K562 (cell line): Measurements from ENCODE around the gene NELL1. TPM values are rescaled to one million over a fixed set of nuclear protein-coding genes. Genes with fewer than 3 reads are reported as not detected.

Source experiments
- ATAC-seq: fragments of 200-7000 bp; cut with Tn5 transposase; 3 replicates; pipeline ENCODE4 v1.9.1; 2020; ENCODE audit warnings: moderate library complexity
- BruUV-seq: library from RNA; stranded (reverse); fragments of 400-500 nt; replicated peaks from 2 replicates; lab custom pipeline; 2021; lab: Mats Ljungman, UMichigan
- CTCF ChIA-PET: fragments of 300-600 bp; formaldehyde crosslinking; extraction: SDS; loops from one replicate; lab custom pipeline; 2021; ENCODE audit warnings: low intra/inter-chr PET ratio; lab: Yijun Ruan, JAX
- POLR2A ChIA-PET: fragments of 300-600, 350-650 bp; sonication (Branson Sonifier 250); formaldehyde crosslinking; extraction: SDS; loops from one replicate; lab custom pipeline; 2021; ENCODE audit warnings: antibody characterized with exemption, inconsistent platforms; lab: Yijun Ruan, JAX
- DNase-seq, 4 experiments: peaks; one replicate each; pipeline versions ENCODE4 v3.0.0 to v3.0.0-alpha.2; 2011 to 2018; ENCODE audit warnings: low spot score in 3 of 4, mixed read lengths in 3 of 4; ENCODE audit errors: extremely low read depth in 1 of 4
- FAIRE-seq: peaks from 2 replicates; lab custom pipeline; 2011; peaks lifted over from hg19 to GRCh38; lab: Jason Lieb, UNC
- H2AFZ ChIP-seq: 2 replicates; pipeline ENCODE4 v1.6.0; 2011; ENCODE audit warnings: low read depth, low read length, control low read depth, inconsistent platforms
- H3K27ac ChIP-seq: fragments of 200-600 bp; 3 replicates; pipeline ENCODE4 v1.8.0; 2011; ENCODE audit warnings: low read depth, mild to moderate bottlenecking, control low read depth, inconsistent platforms, low read length, moderate library complexity, mixed read lengths; ENCODE audit errors: extremely low read depth
- H3K27me3 ChIP-seq, 2 experiments: fragments of 300-600 bp in 1 of 2; 2 replicates in 1 of 2; 3 replicates in 1 of 2; pipeline versions ENCODE4 v1.6.0 to v1.8.0; 2011; ENCODE audit warnings: inconsistent platforms in 2 of 2, low read length in 2 of 2, mild to moderate bottlenecking in 1 of 2, mixed read lengths in 1 of 2, moderate library complexity in 1 of 2; ENCODE audit not compliant: control insufficient read depth in 2 of 2, insufficient read depth in 2 of 2
- H3K36me3 ChIP-seq: fragments of 300-600 bp; 3 replicates; pipeline ENCODE4 v1.8.0; 2011; ENCODE audit warnings: mild to moderate bottlenecking, low read length, inconsistent platforms; ENCODE audit not compliant: control insufficient read depth, insufficient read depth
- H3K4me1 ChIP-seq, 2 experiments: fragments of 200-600 bp in 1 of 2; replicated peaks in 1 of 2; 2 replicates in 1 of 2; 3 replicates in 1 of 2; pipeline versions ENCODE4 v1.5.1 to v1.8.0; 2011; ENCODE audit warnings: inconsistent platforms in 2 of 2, low read length in 2 of 2, mild to moderate bottlenecking in 1 of 2, mixed read lengths in 1 of 2, moderate library complexity in 1 of 2; ENCODE audit not compliant: control insufficient read depth in 2 of 2, insufficient read depth in 2 of 2
- H3K4me2 ChIP-seq: 2 replicates; pipeline ENCODE4 v1.6.1; 2011; ENCODE audit warnings: low read length, control low read depth, inconsistent platforms, mixed read lengths; ENCODE audit not compliant: insufficient read depth
- H3K4me3 ChIP-seq: fragments of 200-600 bp; sonication (generic), shearing (Covaris generic); 2 replicates; pipeline ENCODE4 v1.5.1; 2016; ENCODE audit warnings: control low read depth, inconsistent platforms
- H3K79me2 ChIP-seq: fragments of 200-600 bp; 3 replicates; pipeline ENCODE4 v1.8.0; 2011; ENCODE audit warnings: low read length, inconsistent platforms; ENCODE audit not compliant: control insufficient read depth, insufficient read depth
- H3K9ac ChIP-seq, 2 experiments: 2 replicates each; pipeline versions ENCODE4 v1.6.0 to v1.6.1; 2011; ENCODE audit warnings: low read depth in 2 of 2, low read length in 2 of 2, control low read depth in 1 of 2, inconsistent platforms in 1 of 2, mild to moderate bottlenecking in 1 of 2, mixed read lengths in 1 of 2; ENCODE audit not compliant: insufficient read depth in 1 of 2
- H3K9me1 ChIP-seq: one replicate; pipeline ENCODE4 v1.6.0; 2011; ENCODE audit warnings: inconsistent platforms, mild to moderate bottlenecking, low read length, moderate library complexity; ENCODE audit not compliant: control insufficient read depth, insufficient read depth
- H3K9me3 ChIP-seq: replicated peaks from 2 replicates; pipeline ENCODE4 v1.5.1; 2011; ENCODE audit warnings: low read depth, low read length, inconsistent platforms; ENCODE audit not compliant: control insufficient read depth, insufficient read depth
- H4K20me1 ChIP-seq: replicated peaks from 2 replicates; pipeline ENCODE4 v1.6.1; 2011; ENCODE audit warnings: low read length, inconsistent platforms, mixed read lengths; ENCODE audit not compliant: control insufficient read depth, insufficient read depth
- CREBBP ChIP-seq: IDR thresholded peaks from one replicate; pipeline ENCODE4 v1.6.1; 2012; ENCODE audit warnings: low read depth, mild to moderate bottlenecking, control low read depth, inconsistent platforms, low read length
- L3MBTL2 ChIP-seq: fragments of 450-650 bp; IDR thresholded peaks from 2 replicates; pipeline ENCODE4 v1.6.1; 2016; ENCODE audit warnings: mild to moderate bottlenecking, moderate library complexity
- SMAD1 ChIP-seq: fragments of 150-350 bp; IDR thresholded peaks from 2 replicates; pipeline ENCODE4 v1.6.1; 2014; ENCODE audit warnings: low read length, low read depth; ENCODE audit not compliant: partially characterized antibody
- STAG1 ChIP-seq: sonication (generic); formaldehyde crosslinking; IDR thresholded peaks from 2 replicates; pipeline ENCODE4 v1.5.0; 2020; ENCODE audit warnings: missing genetic modification reagents, borderline replicate concordance
- TCF15 ChIP-seq: fragments of 250-450 bp; sonication (Bioruptor Pico); IDR thresholded peaks from 2 replicates; pipeline ENCODE4 v1.8.0; 2022; ENCODE audit warnings: moderate library complexity, mild to moderate bottlenecking, inconsistent platforms
- ZNF121 ChIP-seq: sonication (generic); formaldehyde crosslinking; conservative IDR thresholded peaks from 2 replicates; pipeline ENCODE4 v1.8.0; 2022; ENCODE audit warnings: missing genetic modification reagents
- WGBS: fragments of 100-300 bp; shearing (Covaris generic); methylation state at CpG from one replicate; pipeline ENCODE4 v1.1.6; 2016; ENCODE audit warnings: low coverage, mixed read lengths; ENCODE audit not compliant: insufficient coverage; ENCODE audit errors: missing lambda C conversion rate; 5-methylcytosine and 5-hydroxymethylcytosine counted together
- in situ Hi-C: fragments of 300-500 bp; cut with MboI; formaldehyde crosslinking; loops from 4 replicates; pipeline ENCODE4 v1.15.0; 2018; ENCODE audit warnings: inconsistent platforms, mixed read lengths
- intact Hi-C: fragments of 100-400 bp; cut with micrococcal nuclease; formaldehyde crosslinking; loops from 2 replicates; pipeline ENCODE4 v1.14.2; 2022
- polyA plus RNA-seq, 8 experiments: library from polyadenylated mRNA; depleted of rRNA in 4 of 8; stranded (reverse) in 5 of 8; unstranded in 3 of 8; fragments of >200 nt; fragmentation: Nextera tagmentation in 2 of 8; fragmentation: Illumina TruSeq in 1 of 8; extraction: Ambion mirVana in 2 of 8; extraction: Trizol in 1 of 8; gene quantifications; 2 replicates each; pipeline versions ENCODE4 v1.2.1 to v1.2.3, GENCODE V29; 2011 to 2014; ENCODE audit warnings: inconsistent platforms in 1 of 8, missing spikeins in 1 of 8
- total RNA-seq, 7 experiments: library from RNA; depleted of rRNA in 6 of 7; stranded (reverse); fragments of >200 nt in 6 of 7; fragmentation: Illumina TruSeq in 2 of 7; extraction: Trizol in 2 of 7; gene quantifications; 2 replicates each; pipeline versions ENCODE4 v1.2.1 to v1.2.3, GENCODE V29; 2011 to 2021; ENCODE audit warnings: low replicate concordance in 1 of 7

NELL1 gene
- total and polyA plus RNA-seq, 9 of the 15 experiments (the other 6 are each of a cell fraction or from before 2014, with no cell fraction given), result not detected

- TF ChIP-seq SMAD1, result no peak
- no peak for TF ChIP-seq CREBBP
- TF ChIP-seq, all 486 proteins: peak for 0
Measured at GRCh38 chr11:21323617-21324016, 654.2 kb downstream of the NELL1 start (continued).

GRCh38 chr11:21343204-21343603, 673.8 kb downstream of the NELL1 start:
- in situ Hi-C loops, result no loop called here

More at GRCh38 chr11:21343204-21343603, 673.8 kb downstream of the NELL1 start:
- DNase-seq (no peak), ATAC-seq (no peak), FAIRE-seq (no peak)
- no peaks in the 10 kb centered on the region for H3K9me3 ChIP-seq
- H2AFZ ChIP-seq, result no peak overlapping the region
- H3K27me3 ChIP-seq, result no peaks in the 10 kb centered on the region
- H4K20me1 ChIP-seq, result no peaks in the 10 kb centered on the region
- 0% methylated on average over 2 of the region's 2 CpGs for WGBS
- CTCF ChIA-PET, result no interaction called here
- no peak overlapping the region for H3K4me3 ChIP-seq
- no peaks in the 10 kb centered on the region for H3K9me1 ChIP-seq
- no peak for TF ChIP-seq STAG1
- no peak for TF ChIP-seq TCF15 (CRISPR knock-in tag)
- TF ChIP-seq ZNF121 (CRISPR knock-in tag), result no peak
- TF ChIP-seq L3MBTL2, result no peak
- no peaks in the 10 kb centered on the region for H3K4me1 ChIP-seq
- no peak overlapping the region for H3K4me2 ChIP-seq
- H3K9ac ChIP-seq, result no peak overlapping the region
- no peaks in the 10 kb centered on the region for H3K36me3 ChIP-seq
- no peak overlapping the region for H3K27ac ChIP-seq
- no peaks in the 10 kb centered on the region for H3K79me2 ChIP-seq
- BruUV-seq, result no TSS peak
- intact Hi-C loops, result no loop called here
- POLR2A ChIA-PET, result no interaction called here
